DMS 273 (cell line): ENCODE measurements around the gene INVS.
A peak's percentile ranks its signal among the peaks of the same experiment; 100 is the strongest.
"Not testable (repeated sequence)": the region's sequence is repeated elsewhere in the genome, so short reads cannot be mapped to it uniquely, and the experiment has no call there.

ENCODE experiments used
- DNase-seq: peaks from one replicate; lab custom pipeline; 2025; ENCODE audit not compliant: unreplicated experiment; lab: John Stamatoyannopoulos, UW

INVS gene, protein sequence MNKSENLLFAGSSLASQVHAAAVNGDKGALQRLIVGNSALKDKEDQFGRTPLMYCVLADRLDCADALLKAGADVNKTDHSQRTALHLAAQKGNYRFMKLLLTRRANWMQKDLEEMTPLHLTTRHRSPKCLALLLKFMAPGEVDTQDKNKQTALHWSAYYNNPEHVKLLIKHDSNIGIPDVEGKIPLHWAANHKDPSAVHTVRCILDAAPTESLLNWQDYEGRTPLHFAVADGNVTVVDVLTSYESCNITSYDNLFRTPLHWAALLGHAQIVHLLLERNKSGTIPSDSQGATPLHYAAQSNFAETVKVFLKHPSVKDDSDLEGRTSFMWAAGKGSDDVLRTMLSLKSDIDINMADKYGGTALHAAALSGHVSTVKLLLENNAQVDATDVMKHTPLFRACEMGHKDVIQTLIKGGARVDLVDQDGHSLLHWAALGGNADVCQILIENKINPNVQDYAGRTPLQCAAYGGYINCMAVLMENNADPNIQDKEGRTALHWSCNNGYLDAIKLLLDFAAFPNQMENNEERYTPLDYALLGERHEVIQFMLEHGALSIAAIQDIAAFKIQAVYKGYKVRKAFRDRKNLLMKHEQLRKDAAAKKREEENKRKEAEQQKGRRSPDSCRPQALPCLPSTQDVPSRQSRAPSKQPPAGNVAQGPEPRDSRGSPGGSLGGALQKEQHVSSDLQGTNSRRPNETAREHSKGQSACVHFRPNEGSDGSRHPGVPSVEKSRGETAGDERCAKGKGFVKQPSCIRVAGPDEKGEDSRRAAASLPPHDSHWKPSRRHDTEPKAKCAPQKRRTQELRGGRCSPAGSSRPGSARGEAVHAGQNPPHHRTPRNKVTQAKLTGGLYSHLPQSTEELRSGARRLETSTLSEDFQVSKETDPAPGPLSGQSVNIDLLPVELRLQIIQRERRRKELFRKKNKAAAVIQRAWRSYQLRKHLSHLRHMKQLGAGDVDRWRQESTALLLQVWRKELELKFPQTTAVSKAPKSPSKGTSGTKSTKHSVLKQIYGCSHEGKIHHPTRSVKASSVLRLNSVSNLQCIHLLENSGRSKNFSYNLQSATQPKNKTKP

DNA sequence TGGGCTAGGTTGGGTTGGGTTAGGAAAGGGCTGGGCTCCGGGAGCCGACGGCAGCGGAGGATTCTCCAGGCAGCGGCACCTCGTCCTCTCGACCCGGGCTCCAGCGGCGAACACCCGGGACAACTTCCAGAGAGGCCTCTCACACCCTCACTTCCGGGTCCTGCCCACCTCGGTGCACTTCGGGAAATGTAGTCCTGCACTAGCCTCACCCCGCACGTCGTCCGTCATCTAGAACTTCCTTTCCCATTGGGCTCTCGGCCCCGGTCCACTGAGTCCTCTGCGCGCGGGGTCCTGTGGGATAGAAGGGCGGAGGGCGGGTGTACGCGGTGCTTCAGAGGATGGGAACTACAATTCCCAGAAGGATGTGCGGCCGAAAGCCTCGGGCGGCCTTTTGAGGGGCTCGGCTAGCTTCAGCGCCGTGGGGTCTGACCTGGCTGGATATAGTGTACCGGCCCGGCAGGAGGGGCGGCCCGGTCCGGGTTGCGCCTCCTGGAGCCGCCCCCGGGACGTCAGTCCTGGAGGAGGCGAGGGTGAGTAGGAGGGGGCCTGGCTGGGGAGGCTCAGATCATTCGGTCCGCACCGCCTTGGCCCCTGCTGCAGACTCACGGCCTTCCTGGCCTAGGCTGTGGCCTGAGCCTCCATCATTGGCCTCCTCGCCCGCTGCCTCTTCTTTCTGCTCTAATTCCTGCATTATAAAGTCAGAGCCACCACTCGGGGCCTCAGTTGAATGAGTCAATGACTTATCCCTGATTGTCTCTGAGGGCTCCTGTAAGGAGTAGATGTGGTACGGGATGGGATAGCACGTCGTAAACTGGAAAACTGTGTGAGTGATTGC is at the start of gene INVS, which contains the start of gene ERP44:
TSS of gene INVS (plus strand) at position 357 of the 835 bp plus-strand sequence. CDS start 5,279 bp downstream, outside the sequence.
TSS of gene ERP44 (minus strand) at position 114 of the 835 bp plus-strand sequence. CDS start 160 bp downstream, outside the sequence.
- DNase-seq = peak; percentile 99

DNA sequence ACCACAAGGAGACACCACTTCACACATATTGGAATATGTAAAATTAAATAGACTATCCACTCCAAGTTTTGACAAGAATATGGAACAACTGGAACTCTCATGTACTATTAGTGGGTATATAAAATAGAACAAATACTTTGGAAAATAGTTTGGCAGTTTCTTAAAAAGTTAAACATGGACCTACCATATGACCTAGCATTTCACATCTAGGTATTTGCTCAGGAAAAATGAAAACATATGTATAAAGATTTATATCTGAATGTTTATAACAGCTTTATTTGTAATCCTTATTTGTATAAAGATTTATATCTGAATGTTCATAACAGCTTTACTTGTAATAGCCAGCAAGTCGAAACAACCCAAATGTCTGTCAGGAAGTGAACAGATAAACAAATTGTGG is 49.5 kb upstream of the INVS start:
- no peak for DNase-seq

DNA sequence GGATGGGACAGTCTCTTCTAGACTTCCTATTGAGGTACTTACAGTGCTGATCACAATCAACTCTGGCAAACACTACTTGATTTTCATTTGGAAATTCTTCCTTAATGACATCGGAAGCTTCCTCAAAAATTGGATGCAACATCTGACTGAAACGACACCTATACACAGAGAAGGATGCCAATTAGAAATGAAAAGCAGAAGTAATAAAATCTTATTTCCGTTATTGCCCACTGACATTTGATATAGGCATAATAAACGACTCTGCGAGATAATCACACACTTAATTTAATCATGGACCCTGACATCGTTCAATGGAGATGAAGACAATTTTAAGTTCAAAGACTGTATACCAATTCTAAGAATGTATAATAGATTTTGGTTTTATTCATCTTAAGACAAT is 46.7 kb upstream of the INVS start:
- DNase-seq = no peak

DNA sequence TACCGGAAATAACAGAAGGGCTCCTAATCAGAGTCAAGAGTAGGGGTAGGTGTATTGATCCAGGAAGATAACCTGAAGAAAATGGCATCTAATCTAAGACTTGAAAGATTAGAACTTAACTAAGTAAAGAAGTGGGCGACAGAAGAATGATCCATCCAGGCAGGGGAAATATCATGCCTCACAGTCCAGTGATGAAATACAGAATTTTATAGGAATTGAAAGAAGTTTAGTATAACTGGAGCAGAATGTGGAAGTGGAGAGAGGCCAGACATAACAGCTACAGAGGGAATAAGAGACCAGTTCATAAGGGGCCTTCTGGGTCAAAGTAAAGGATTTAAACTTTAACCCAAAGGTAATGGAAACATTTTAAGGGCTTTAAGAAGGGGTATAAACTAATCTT is 42.5 kb upstream of the INVS start:
- no peak for DNase-seq

DNA sequence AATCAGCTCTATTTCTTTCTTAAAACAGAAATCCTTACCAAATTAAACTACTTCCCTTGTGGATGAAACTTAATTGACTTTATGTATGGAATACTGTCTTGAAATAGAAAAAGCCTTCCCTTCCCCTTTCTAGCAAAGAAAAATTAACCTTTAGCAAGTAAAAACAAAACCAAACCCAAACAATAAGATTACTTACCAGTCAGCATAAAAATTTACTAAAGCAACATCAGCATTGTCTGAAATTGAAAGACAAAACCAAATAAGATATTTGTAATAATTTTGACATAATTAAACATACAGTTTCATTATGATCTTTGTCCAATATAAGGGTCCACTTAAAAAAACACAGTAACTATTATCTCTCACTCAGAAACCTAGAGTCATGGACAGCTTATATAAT is 41.4 kb upstream of the INVS start:
- no peak for DNase-seq

DNA sequence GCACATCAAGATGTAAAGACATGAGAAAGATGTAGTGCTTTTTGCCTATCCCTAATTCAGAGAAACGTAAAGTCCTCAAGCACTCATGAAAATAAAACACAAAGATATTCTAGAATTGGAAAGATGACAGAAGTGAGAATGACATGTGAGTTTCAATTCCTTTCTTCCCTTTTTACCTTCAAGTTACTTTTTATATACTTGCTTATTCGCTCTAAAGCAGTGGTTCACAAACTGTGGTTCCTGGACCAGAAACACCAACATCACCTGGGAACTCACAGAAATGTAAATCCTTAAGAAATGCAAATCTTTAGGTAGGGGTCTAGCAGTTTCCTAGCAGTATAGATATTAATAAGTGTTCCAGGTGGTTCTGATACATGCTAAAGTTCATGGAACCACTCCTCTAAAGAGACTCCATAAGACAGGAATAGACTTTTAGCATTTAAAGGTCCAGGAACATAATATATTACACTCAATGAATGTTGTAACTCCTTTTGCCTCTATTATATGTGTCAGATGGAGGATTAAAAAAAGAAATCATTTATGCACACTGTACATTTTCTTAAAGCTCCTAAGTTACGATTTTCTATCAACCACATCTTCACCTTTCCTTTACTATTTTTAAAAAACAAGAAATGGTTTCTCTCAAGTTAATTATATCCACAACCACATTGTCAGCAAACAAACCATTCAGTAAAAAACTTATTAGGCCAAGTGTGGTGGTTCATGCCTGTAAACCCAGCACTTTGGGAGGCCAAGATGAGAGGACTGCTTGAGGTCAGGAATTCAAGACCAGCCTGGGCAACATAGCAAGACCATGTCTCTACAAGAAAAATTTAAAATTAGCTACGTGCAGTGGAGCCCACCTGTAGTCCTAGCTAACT is 40.1 kb upstream of the INVS start:
- DNase-seq = no peak

DNA sequence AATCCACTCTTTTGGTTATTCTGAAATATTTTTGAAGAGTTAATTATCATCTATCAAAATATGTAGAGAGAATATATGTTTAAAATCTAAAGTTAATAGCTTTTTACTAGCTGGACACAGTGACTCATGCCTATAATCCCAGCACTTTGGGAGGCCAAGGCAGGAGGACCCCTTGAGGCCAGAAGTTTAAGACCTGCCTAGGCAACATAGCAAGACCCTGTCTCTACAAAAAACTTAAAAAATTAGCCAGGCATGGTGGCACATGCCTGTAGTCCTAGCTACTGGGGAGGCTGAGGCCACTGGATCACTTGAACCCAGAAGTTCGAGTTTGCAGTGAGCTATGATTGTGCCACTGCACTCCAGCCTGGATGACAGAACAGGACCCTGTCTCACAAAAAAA is 36.4 kb upstream of the INVS start:
- DNase-seq = not testable (repeated sequence)

DNA sequence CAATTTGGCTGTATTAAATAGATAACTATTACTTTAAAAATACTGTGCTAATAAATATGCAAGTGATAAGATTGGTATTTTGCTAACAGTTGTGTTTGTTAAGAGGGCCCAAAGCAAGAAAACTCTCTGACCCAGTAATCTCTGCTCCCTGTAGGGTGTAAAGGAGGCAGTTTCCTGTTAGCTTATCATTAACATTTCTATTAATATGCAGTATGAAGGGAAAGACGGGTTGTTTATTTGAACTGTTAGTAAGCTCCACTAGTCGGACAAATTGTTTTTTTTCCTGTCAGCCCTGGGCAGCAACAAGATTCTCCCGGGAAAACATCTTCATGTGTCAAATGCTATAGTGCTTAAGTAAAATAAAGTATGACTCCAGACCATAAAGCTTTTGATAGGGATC is 35.9 kb upstream of the INVS start:
- no peak for DNase-seq

DNA sequence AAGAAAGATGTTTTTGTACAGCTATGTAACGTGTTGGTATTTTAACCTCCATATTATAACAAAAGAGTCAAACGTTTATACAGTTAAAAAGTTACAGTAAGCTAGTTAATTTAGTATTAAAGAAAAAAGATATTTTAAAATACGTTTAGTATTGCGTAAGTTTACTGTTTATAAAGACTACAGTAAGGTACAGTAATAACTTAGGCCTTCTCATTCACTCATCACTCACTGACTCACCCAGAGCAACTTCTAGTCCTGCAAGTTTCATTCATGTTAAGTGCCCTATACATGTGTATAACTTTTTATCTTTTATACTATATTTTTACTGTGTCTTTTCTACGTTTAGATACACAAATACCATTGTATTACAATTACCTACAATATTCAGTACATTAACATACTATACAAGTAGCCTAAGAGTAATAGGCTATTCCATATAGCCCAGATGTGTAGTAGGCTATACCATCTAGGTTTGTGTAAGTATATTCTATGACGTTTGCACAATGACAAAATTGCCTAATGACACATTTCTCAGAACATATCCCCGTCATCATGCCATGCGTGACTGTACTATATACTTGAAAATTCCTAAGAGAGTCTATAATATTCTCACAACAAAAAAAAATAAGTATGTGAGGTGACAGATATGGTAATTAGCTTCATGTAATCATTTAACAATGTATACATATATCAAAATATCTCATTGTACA is 34.0 kb upstream of the INVS start:
- no peak for DNase-seq

DNA sequence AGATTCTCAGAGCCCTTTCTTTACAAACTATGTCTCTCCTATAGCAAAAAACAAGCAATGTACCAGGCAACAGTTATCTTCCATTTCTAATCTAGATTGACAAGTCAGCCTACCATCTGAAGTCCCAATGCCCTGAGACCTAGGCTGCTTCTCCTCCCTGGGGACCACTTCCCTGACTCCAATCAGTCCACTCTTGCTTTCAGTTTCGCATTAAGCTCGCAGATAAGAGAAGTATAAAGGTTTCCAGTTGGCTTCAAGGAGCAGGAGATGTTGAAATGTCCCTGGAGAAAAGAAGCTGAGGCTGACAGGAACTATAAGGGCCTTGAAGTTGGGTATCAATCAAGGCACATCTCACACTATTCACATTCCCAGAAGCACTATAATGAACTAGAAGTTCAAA is 32.5 kb upstream of the INVS start:
- peak; percentile 52 for DNase-seq

DNA sequence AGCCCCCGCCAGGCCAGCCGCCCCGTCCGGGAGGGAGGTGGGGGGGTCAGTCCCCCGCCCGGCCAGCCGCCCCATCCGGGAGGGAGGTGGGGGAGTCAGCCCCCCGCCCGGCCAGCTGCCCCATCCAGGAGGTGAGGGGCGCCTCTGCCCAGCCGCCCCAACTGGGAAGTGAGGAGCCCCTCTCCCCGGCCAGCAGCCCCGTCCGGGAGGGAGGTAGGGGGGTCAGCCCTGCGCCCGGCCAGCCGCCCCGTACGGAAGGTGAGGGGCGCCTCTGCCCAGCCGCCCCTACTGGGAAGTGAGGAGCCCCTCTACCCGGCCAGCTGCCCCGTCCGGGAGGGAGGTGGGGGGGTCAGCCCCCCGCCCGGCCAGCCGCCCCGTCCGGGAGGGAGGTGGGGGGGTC is 31.1 kb upstream of the INVS start:
- not testable (repeated sequence) for DNase-seq

DNA sequence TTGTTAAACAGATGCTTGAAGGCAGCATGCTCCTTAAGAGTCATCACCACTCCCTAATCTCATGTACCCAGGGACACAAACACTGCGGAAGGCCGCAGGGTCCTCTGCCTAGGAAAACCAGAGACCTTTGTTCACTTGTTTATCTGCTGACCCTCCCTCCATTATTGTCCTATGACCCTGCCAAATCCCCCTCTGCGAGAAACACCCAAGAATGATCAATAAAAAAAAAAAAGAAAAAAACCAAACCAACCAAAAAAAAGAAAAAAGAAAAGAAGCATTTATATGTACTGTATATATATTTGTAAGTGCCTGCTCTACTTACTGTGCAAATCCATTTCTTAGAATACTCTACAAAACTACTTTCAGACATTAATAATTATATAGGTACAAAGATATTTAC is 30.0 kb upstream of the INVS start:
- not testable (repeated sequence) for DNase-seq

DNA sequence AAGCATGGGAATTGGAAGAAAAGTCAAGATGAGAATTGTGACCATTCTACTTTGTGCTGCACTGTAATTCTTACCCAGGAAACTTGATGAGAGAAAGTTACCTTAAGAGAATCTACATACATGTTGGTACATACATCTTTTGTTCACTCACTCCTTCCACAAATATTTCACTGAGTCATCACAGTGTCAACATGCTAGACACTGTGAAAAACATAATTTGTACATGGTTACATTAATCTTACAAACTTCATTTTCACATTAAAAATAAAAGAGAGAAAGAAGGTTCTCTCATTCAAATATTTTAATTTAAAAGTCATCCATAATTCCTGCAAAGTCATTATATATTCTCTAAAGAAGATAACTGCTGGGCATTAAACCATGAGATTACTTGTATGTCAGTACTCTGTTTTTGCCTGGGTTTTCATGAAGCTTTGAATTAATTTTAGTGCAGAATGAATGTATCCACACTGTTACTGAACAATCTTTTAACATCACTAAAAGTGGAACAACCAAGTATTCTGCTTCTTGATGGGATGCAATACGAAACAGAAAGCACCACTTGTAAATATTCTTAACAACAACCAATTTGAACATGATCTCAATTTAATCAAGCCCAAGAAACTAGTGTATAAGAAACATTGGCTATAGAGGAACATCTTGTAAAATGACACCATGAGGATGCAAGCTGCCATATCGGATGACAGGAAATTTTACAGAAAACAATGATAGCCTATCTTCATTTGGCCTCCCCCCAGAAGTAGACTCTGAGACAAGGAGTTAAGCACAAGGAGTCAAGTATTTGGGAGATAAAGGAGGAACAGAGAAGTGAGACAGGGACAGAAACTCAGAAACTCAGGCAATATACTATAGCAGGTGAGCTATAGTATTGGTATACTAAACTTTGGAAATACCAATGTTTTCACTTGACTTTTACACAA is 28.7 kb upstream of the INVS start:
- peak; percentile 7 for DNase-seq

DNA sequence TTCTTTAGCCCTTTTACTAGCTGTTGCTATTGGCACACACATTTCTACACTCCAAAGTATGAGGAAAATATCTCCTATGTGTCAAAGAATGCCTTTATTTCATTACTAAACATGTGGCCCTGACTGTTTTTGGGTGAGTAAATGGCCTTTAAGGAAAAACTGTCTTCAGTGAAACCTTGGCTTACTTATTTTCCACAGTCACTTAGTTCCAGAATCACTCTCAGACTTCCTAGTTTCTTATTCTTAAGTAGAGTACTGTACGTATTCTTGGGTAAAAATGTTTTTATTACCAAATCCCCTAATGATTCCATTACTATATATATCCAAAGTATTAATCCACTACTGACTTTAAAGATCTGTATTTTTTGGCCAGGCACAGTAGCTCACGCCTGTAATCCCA is 27.8 kb upstream of the INVS start:
- DNase-seq = no peak

DNA sequence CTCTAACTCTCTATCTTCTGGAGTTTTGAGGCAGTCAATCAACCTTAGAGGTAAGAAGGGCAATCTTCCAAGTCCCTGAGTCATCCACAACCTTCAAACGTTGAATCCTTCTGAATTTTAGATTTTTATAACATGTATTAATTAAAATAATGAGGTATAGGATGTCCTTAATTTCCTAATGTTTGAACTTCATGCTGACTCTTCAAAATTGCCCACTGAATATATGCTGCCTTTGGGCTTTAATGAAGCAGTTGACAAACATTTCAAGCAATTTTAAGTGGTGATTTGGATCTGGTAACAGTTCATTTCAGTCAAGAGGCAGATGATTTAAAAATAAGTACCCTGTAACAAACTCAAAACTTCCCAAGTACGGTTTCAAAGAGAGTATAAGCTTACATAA is 26.2 kb upstream of the INVS start:
- no peak for DNase-seq

DNA sequence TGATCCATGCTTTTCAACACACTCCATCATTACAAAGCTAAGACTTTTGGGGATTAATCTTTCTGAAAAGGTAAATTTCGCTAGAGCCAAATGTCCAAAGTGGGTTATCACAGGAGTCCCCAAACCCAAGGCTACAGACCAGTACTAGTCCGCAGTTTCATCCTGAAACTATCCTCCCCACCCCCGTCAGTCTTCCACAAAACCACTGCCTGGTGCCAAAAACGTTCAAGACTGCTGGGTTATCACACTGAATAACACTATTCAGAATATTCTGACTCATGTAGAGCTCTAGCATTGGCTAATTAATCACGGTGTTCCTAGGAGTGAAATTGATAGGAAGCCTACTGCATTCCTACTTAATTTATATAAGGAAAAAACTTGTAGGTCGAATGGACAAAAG is 24.9 kb upstream of the INVS start:
- no peak for DNase-seq

DNA sequence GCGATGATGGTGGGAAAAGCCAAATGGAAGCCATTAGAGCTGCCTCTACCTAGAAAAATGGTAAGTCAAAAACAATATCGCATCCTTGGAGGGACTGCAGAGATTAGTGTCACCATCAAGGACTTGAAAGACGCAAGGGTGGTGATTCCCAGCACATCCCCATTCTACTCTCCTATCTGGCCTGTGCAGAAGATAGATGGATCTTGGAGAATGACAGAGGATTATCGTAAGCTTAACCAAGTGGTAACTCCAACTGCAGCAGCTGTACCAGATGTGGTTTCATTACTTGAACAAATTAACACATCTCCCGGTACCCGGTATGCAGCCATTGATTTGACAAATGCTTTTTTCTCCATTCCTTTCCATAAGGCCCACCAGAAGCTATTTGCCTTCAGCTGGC is 24.1 kb upstream of the INVS start:
- no peak for DNase-seq

DNA sequence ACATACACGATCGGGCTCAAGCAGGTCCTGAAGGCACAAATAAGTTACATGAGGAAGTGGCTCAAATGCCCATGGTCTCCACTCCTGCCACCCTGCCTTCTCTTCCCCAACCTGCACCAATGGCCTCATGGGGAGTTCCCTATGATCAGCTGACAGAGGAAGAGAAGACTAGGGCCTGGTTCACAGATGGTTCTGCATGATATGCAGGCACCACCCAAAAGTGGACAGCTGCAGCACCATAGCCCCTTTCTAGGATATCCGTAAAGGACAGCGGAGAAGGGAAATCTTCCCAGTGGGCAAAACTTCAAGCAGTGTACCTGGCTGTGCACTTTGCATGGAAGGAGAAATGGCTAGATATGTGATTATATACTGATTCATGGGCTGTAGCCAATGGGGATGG is 22.8 kb upstream of the INVS start:
- not testable (repeated sequence) for DNase-seq
